ENCODE results near the gene PDCD1.
A peak's percentile ranks its signal among the peaks of the same experiment; 100 is the strongest.
"Not testable (repeated sequence)": the region's sequence is repeated elsewhere in the genome, so short reads cannot be mapped to it uniquely, and the experiment has no call there.

PDCD1 gene

DNA sequence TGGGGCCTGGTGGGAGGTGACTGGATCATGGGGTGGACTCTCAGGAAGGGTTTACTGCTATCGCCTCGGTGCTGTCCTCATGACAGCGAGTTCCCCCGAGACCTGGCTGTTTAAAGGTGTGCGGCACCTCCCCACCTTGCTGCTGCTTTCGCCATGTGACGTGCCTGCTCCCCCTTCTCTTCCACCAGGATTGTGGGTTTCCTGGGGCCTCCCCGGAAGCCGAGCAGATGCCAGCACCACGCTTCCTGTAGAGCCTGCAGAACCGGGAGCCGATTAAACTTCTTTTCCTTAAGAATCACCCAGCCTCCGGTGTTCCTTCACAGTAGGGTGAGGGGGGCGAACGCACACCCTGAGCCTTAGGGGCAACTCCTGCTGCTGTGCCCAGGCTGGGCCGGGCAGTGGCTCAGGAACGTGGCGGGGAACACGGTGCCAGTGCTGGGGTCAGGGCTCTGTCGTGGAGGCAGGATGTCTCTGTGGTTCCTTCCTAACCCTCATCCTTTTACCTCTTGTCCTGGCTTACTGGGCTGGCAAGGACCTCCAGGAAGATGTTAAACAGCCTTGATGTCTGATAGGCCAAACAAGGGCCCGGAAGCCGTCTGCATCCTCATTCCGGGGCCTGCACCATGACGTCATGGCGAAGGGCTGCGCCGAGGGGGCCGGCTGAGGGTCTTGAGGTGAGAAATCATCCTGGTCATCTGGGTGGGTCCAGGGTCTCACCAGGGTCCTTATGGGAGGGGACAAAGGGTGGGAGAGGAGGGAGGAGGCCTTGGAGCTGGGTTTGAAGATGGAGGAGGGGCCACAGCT is 37.0 kb downstream of the PDCD1 start:
- Histone ChIP-seq H3K4me2 (peak overlapping the region; percentile 94), H3K36me3 (no peaks in the 10 kb centered on the region), H3K9me3 (peaks cover 18% of the 10 kb centered on the region), H3K4me3 (peak overlapping the region; percentile 65), H3K27ac (peak overlapping the region; percentile 83), H4K20me1 (no peaks in the 10 kb centered on the region), H3K4me1 (peaks cover 68% of the 10 kb centered on the region), H3K27me3 (no peaks in the 10 kb centered on the region), H3K9ac (peak overlapping the region; percentile 69)
- no peak for TF ChIP-seq Cebpa-rat (IDR thresholded peaks at IDR 0.05)

GRCh38 chr2:241820625-241821384 is 37.9 kb downstream of the PDCD1 start:
- Histone ChIP-seq H3K9me3 (peaks cover 10% of the 10 kb centered on the region), H3K36me3 (no peaks in the 10 kb centered on the region), H3K9ac (peak overlapping the region; percentile 69), H3K4me1 (peaks cover 73% of the 10 kb centered on the region), H3K4me2 (peak overlapping the region; percentile 94), H4K20me1 (no peaks in the 10 kb centered on the region), H3K27ac (peak overlapping the region; percentile 83), H3K27me3 (no peaks in the 10 kb centered on the region), H3K4me3 (peak overlapping the region; percentile 65)
- TF ChIP-seq Cebpa-rat (IDR thresholded peaks at IDR 0.05) = no peak

- Histone ChIP-seq H3K4me1 (peaks cover 79% of the 10 kb centered on the region), H3K27ac (peak overlapping the region; percentile 83; the same call in 1 of the 2 replicates), H3K4me2 (peak overlapping the region; percentile 94), H3K9ac (peak overlapping the region; percentile 69)
- not testable (repeated sequence) for H3K4me3 ChIP-seq, H3K9me3 ChIP-seq, H4K20me1 ChIP-seq, H3K36me3 ChIP-seq, H3K27me3 ChIP-seq
These were observed 38.6 kb downstream of the PDCD1 start for GRCh38 chr2:241819947-241820624.

- Histone ChIP-seq H4K20me1 (no peaks in the 10 kb centered on the region), H3K27me3 (no peaks in the 10 kb centered on the region), H3K4me2 (peak overlapping the region; percentile 92), H3K9ac (no peak overlapping the region), H3K27ac (peak overlapping the region; percentile 85), H3K4me1 (peaks cover 91% of the 10 kb centered on the region), H3K36me3 (no peaks in the 10 kb centered on the region), H3K9me3 (peaks cover 11% of the 10 kb centered on the region; the same call in 1 of the 2 replicates), H3K4me3 (no peak overlapping the region)
- no peak for TF ChIP-seq Cebpa-rat (IDR thresholded peaks at IDR 0.05)
These were observed 39.8 kb downstream of the PDCD1 start for GRCh38 chr2:241818943-241819270.

GRCh38 chr2:241818229-241818942 is 40.3 kb downstream of the PDCD1 start:
- TF ChIP-seq Cebpa-rat (IDR thresholded peaks at IDR 0.05) = no peak
- Histone ChIP-seq H3K27ac (peak overlapping the region; percentile 85), H3K36me3 (no peaks in the 10 kb centered on the region), H3K9me3 (peaks cover 11% of the 10 kb centered on the region; the same call in 1 of the 2 replicates), H3K4me2 (peak overlapping the region; percentile 92), H3K9ac (peak overlapping the region; percentile 50; the same call in 1 of the 2 replicates), H3K4me3 (no peak overlapping the region), H4K20me1 (no peaks in the 10 kb centered on the region), H3K27me3 (no peaks in the 10 kb centered on the region), H3K4me1 (peaks cover 96% of the 10 kb centered on the region)

- Histone ChIP-seq H3K27ac (peak overlapping the region; percentile 85), H3K9me3 (peaks cover 11% of the 10 kb centered on the region; the same call in 1 of the 2 replicates), H3K9ac (peak overlapping the region; percentile 71; the same call in 1 of the 2 replicates), H3K4me1 (peaks cover 97% of the 10 kb centered on the region), H3K4me2 (peak overlapping the region; percentile 92)
- H4K20me1 ChIP-seq, H3K27me3 ChIP-seq, H3K4me3 ChIP-seq, H3K36me3 ChIP-seq: not testable (repeated sequence)
These were observed 40.9 kb downstream of the PDCD1 start for GRCh38 chr2:241817821-241818215.

DNA sequence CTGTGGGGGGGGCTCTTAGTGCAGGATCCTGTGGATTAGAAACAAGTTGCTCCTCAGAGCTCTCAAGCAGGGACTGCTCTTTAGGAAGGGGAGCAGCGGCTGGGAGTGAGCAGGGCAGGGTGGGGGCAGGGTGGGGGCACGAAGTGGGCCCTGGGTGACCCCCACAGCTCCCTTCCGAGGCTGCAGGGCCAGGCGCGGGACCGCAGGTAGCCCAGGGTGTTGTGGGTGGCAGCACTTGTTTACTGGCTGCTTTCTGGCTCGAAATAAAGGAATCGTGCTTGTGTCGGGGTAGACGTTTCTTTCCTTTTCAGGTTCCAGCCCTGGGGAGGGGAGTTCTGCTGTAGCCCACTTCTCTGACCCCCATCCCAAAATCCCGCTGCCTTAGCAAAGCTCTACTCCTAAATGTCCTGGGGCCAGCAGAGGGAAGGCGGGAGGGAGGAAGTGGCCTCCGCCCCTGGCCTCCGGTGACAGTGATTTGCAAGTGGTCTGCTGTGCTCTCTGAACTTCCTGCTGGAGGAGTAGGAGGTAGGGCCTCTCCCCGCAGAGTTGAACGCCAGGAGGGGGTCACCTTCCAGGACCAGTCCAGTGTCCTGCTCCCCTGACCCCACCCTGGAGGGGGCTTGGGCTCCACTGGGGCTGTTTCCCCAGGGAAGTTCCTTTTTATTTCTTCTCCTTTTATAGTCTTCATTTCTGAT is 41.4 kb downstream of the PDCD1 start:
- Histone ChIP-seq H3K4me1 (peaks cover 97% of the 10 kb centered on the region), H3K27me3 (no peaks in the 10 kb centered on the region), H3K36me3 (no peaks in the 10 kb centered on the region), H3K9me3 (peaks cover 11% of the 10 kb centered on the region; the same call in 1 of the 2 replicates), H3K4me3 (no peak overlapping the region), H4K20me1 (no peaks in the 10 kb centered on the region), H3K27ac (peak overlapping the region; percentile 85), H3K4me2 (peak overlapping the region; percentile 92), H3K9ac (peak overlapping the region; percentile 71)
- no peak for TF ChIP-seq Cebpa-rat (IDR thresholded peaks at IDR 0.05)

GRCh38 chr2:241816431-241817121 is 42.1 kb downstream of the PDCD1 start:
- Histone ChIP-seq H4K20me1 (no peaks in the 10 kb centered on the region), H3K27me3 (no peaks in the 10 kb centered on the region)

More at GRCh38 chr2:241816431-241817121, 42.1 kb downstream of the PDCD1 start:
- no peak for TF ChIP-seq Cebpa-rat (IDR thresholded peaks at IDR 0.05)
- H3K9ac ChIP-seq = peak overlapping the region; percentile 71
- peak overlapping the region; percentile 92 for H3K4me2 ChIP-seq
- H3K4me1 ChIP-seq = peaks cover 97% of the 10 kb centered on the region
- H3K27ac ChIP-seq = peak overlapping the region; percentile 85
- H3K9me3 ChIP-seq = peaks cover 11% of the 10 kb centered on the region; the same call in 1 of the 2 replicates
- H3K4me3 ChIP-seq = no peak overlapping the region
- H3K36me3 ChIP-seq = no peaks in the 10 kb centered on the region
